ENCODE data around the gene PRELID1. TPM values are rescaled to one million over a fixed set of nuclear protein-coding genes. Genes with fewer than 3 reads are reported as not detected.

PRELID1 gene
- total RNA-seq, 2 donors from 2014 or later: 42.2 to 54.0 TPM

GRCh38 chr5:177291735-177292134, 11.9 kb upstream of the PRELID1 start:
- DNase-seq (ENCODE audit: low spot score) (no peak), ATAC-seq (ENCODE audit: insufficient number of reproducible peaks, low FRiP score, low read depth) (no peak)
- no peak overlapping the region for H3K27ac ChIP-seq
- H3K9me3 ChIP-seq: no peaks in the 10 kb centered on the region
- H3K4me1 ChIP-seq (ENCODE audit: control insufficient read depth in 1 of 2, low read depth in 2 of 2): no peaks in the 10 kb centered on the region
- H3K27me3 ChIP-seq (replicated peaks; ENCODE audit: insufficient read depth): no peaks in the 10 kb centered on the region
- no peak for TF ChIP-seq CTCF (IDR thresholded peaks at IDR 0.05)
- peaks cover 58% of the 10 kb centered on the region for H3K36me3 ChIP-seq
- no peak overlapping the region for H3K4me3 ChIP-seq

- no peak for TF ChIP-seq CTCF (IDR thresholded peaks at IDR 0.05)
- no peak overlapping the region for H3K27ac ChIP-seq
- DNase-seq (ENCODE audit: low spot score): no peak
- no peak overlapping the region for H3K4me3 ChIP-seq
- H3K36me3 ChIP-seq: peaks cover 49% of the 10 kb centered on the region
- H3K9me3 ChIP-seq: no peaks in the 10 kb centered on the region
- ATAC-seq (ENCODE audit: insufficient number of reproducible peaks, low FRiP score, low read depth): no peak
- H3K4me1 ChIP-seq (ENCODE audit: control insufficient read depth in 1 of 2, low read depth in 2 of 2): no peaks in the 10 kb centered on the region
- no peaks in the 10 kb centered on the region for H3K27me3 ChIP-seq (replicated peaks; ENCODE audit: insufficient read depth)
Measured at GRCh38 chr5:177293819-177294581, 9.6 kb upstream of the PRELID1 start.

GRCh38 chr5:177294632-177295031, 9.0 kb upstream of the PRELID1 start:
- TF ChIP-seq CTCF (IDR thresholded peaks at IDR 0.05): no peak
- H3K27ac ChIP-seq: no peak overlapping the region
- no peaks in the 10 kb centered on the region for H3K9me3 ChIP-seq
- H3K36me3 ChIP-seq: peaks cover 49% of the 10 kb centered on the region
- H3K4me3 ChIP-seq: no peak overlapping the region
- no peak for DNase-seq (ENCODE audit: low spot score)
- no peaks in the 10 kb centered on the region for H3K4me1 ChIP-seq (ENCODE audit: control insufficient read depth in 1 of 2, low read depth in 2 of 2)
- H3K27me3 ChIP-seq (replicated peaks; ENCODE audit: insufficient read depth): no peaks in the 10 kb centered on the region
- no peak for ATAC-seq (ENCODE audit: insufficient number of reproducible peaks, low FRiP score, low read depth)

- Histone ChIP-seq H3K27ac (no peak overlapping the region), H3K9me3 (no peaks in the 10 kb centered on the region), H3K36me3 (peaks cover 49% of the 10 kb centered on the region), H3K27me3 (replicated peaks; ENCODE audit: insufficient read depth) (no peaks in the 10 kb centered on the region), H3K4me1 (ENCODE audit: control insufficient read depth in 1 of 2, low read depth in 2 of 2) (peaks cover 4 to 6% of the 10 kb centered on the region in 2 donors), H3K4me3 (no peak overlapping the region)
- ATAC-seq (ENCODE audit: insufficient number of reproducible peaks, low FRiP score, low read depth): no peak
- TF ChIP-seq CTCF (IDR thresholded peaks at IDR 0.05): no peak
- DNase-seq (ENCODE audit: low spot score): no peak
Measured at GRCh38 chr5:177295924-177296323, 7.7 kb upstream of the PRELID1 start.

GRCh38 chr5:177296581-177296980, 7.0 kb upstream of the PRELID1 start:
- ATAC-seq (ENCODE audit: insufficient number of reproducible peaks, low FRiP score, low read depth): no peak
- Histone ChIP-seq H3K4me1 (ENCODE audit: control insufficient read depth in 1 of 2, low read depth in 2 of 2) (peaks cover 9 to 11% of the 10 kb centered on the region in 2 donors), H3K27ac (no peak overlapping the region), H3K36me3 (peaks cover 46% of the 10 kb centered on the region), H3K4me3 (no peak overlapping the region), H3K9me3 (no peaks in the 10 kb centered on the region), H3K27me3 (replicated peaks; ENCODE audit: insufficient read depth) (no peaks in the 10 kb centered on the region)
- no peak for TF ChIP-seq CTCF (IDR thresholded peaks at IDR 0.05)
- no peak for DNase-seq (ENCODE audit: low spot score)

All from thoracic aorta (tissue), 2 donors.